Measurements from ENCODE around the gene CLEC20A. TPM values are rescaled to one million over a fixed set of nuclear protein-coding genes. Genes with fewer than 3 reads are reported as not detected.

The CLEC20A gene
- total RNA-seq: not detected
- long read RNA-seq: 0 reads

- no peak for DNase-seq (ENCODE audit: missing footprints)
- intact Hi-C loops (cut with DNase I): no loop called here
- no peak for ATAC-seq
Observed at GRCh38 chr1:178496410-178497135, at the start of gene CLEC20A. TSS of gene CLEC20A (minus strand) at chr1:178496964. CDS start at chr1:178496939, 25 bp downstream.

DNA sequence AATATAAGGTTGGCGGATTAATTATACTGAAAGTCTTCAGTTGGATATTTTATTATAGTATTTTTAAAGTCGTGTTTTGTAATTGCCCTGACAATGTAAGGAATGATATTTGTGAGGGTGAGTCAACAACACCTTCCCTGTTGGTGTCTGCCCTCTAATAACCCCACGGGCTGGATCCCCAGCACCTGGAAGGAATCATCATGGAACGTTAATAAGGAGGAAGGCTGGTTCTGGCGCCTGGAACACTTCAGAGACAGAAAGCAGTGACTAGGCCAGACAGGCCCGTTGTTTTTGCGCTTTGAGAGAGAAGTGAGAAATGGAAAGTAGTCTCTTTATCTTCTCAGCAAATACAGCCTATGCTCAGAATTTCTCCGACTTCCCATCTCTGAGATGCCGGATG, 47.8 kb upstream of the CLEC20A start:
- ATAC-seq (no peak), DNase-seq (ENCODE audit: missing footprints) (no peak)
- intact Hi-C loops (cut with DNase I): loop anchor here (10.0 kb wide), 1 partner anchor 180 kb away; the partner anchor contains the start of gene RALGPS2

GRCh38 chr1:178543290-178543607, 46.5 kb upstream of the CLEC20A start:
- DNase-seq (ENCODE audit: missing footprints) (no peak), ATAC-seq (peak; percentile 6)
- intact Hi-C loops (cut with DNase I): loop anchor here (2.0 to 10.0 kb wide), 2 partner anchors 182 to 460 kb away; partner anchors contain the start of gene RALGPS2

DNA sequence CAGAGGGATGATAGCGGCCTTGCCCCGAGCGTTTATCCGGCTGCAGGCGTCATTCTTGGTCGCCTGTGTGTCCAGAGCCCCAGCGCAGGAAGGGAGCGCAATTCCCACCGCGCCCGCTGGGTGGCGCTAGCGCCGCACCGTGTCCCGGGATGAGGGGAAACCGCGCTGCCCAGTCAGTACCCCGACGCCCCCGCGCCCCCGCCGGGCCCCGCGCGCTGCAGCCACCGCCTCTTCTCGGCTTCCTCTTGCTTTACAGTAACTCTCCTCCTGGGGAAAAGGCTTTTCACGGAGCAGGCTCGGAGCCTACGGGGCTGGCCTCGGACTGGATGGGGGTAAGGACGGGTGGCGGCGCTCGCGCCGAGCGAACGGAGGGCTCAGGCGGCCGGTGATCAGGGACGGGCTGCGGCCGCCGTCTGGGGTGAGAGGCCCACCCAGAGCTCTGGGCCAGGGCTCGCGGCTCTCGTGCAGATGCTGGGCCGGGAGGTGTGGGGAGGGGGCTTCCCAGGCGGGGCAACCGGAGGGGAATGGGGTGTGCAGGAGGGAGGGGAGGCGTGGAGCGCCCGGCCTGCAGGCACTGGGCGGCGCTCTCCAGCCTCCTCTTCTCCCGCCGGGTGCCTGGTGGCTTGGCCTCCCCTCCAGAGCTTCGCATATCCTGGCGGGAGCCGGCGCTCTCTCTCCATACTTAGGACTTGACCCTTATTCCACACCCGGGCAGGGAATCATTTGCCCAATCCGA, 46.0 kb upstream of the CLEC20A start:
- ATAC-seq (peak; percentile 92), DNase-seq (ENCODE audit: missing footprints) (peak; percentile 90)
- intact Hi-C loops (cut with DNase I): loop anchor here (1.0 to 10.0 kb wide), 3 partner anchors 182 to 460 kb away; partner anchors contain the start of gene RALGPS2

DNA sequence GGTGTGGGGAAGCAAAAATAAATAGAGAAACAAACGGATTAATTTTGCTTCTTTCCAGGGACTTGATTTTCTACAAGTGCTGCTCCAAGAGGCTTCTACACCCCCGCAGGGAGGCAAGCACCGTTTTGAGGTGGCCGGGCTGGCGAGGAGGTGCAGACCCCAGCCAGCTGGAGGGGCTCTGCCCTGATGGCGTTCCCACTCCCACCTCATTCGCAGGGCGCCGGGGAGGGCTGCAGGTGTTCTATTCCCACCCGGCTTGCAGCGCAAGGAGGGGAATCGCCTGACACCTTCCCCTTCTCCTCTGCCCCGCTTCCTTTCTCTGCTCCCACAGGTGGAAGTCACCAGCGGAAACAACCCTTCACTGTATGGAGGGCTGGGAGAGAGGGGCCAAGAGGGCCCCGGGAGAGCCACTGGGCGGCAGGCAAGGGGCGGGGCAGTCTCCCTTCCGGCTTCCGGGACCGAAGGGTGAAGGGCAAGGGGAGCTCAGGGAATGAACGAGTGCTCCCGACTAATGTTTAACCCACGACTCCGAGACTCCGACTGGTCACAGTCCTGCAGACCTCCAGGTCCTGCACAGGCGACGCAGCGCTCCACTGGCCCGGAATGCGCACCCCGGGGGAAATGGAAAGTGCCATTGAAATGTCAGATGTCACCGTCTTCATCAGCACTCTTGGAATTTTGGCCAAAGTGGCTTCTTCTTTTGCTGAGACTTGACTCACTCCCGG, 45.2 kb upstream of the CLEC20A start:
- ATAC-seq (peak; percentile 54), DNase-seq (ENCODE audit: missing footprints) (peak; percentile 78)
- intact Hi-C loops (cut with DNase I): loop anchor here (1.0 to 10.0 kb wide), 3 partner anchors 183 to 461 kb away; partner anchors contain the start of gene RALGPS2

- no peak for ATAC-seq
- DNase-seq (ENCODE audit: missing footprints): no peak
- intact Hi-C loops (cut with DNase I): loop anchor here (10.0 kb wide), 1 partner anchor 183 kb away; the partner anchor contains the start of gene RALGPS2
Observed at GRCh38 chr1:178541379-178541778, 44.6 kb upstream of the CLEC20A start.

DNA sequence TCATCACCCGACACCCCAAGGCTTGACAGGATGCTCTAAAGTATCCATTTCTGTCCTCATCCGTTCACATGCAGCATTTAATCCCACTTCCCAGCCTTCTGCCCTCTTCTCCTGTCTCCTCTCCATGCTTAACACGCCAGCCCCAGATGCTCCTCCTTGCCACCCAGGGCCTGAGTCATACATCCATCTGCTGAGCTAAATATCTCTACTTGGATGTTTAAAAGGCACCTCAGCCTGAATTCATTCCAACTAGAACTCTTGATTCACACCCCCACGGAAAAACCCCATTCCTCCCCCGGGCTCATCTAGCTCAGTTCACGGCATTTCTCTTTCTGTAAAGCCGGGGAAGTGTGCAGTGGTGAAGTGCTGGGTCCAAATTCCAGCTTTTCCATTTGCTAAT, 43.9 kb upstream of the CLEC20A start:
- ATAC-seq (no peak), DNase-seq (ENCODE audit: missing footprints) (no peak)
- intact Hi-C loops (cut with DNase I): loop anchor here (10.0 kb wide), 1 partner anchor 184 kb away; the partner anchor contains the start of gene RALGPS2

GRCh38 chr1:178540204-178540603, 43.4 kb upstream of the CLEC20A start:
- intact Hi-C loops (cut with DNase I): loop anchor here (10.0 kb wide), 1 partner anchor 185 kb away; the partner anchor contains the start of gene RALGPS2
- DNase-seq (ENCODE audit: missing footprints) (no peak), ATAC-seq (no peak)

DNA sequence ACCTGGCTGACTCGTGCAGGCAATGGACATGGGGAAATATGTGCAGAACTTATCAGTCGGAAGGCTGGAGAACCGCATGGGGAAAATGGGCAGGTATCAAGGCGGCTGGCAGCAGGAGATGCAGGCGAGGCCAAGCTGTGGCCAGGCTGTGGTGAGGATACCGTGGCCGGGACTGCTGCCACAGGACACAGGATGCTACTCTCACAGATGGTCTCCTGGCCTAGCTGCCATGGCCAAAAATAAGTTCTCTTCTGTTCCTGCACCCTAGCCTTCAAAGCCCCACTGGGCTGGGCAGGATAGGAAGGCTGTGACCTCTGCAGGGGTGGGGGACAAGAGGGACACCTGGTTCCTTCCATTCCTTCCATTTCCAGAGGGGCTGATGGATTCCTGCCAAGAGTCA, 42.5 kb upstream of the CLEC20A start:
- ATAC-seq (no peak), DNase-seq (ENCODE audit: missing footprints) (no peak)
- intact Hi-C loops (cut with DNase I): loop anchor here (10.0 kb wide), 1 partner anchor 234 kb away; no protein-coding TSS in a partner anchor

DNA sequence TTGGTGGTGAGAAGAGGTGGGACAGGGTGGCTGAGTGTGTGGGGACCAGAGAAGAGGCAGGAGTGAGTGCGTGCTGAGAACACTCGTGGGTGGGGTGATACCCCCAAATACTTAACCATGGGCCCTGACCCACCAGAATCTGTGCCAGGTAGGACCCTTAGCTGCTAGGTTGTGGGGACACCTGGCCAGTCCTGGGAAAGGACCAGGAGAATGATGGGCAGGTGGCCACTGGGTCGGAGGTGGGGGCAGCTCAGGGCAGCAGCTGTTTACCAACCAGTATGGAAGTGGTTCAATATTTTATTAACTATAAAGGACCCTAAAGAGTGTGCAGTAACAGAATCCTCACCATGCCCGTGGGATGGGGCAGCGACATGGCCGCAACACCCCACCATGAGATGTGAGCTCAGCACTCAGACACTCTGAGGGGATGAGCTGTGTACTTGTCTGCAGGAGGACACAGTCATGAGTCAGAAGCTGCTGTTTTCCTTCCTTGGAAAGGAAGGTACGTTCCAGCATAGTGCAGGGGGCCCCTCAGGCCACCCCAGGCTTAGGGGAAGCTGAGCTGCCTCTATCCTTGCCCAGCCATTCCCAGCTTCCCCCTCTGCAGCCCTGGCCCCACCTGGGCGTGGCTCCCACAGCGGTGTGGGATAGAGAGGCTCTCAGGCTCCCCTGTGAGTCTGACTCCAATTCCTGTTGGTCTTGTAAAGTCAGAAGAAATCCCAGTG, 41.6 kb upstream of the CLEC20A start:
- intact Hi-C loops (cut with DNase I): loop anchor here (10.0 kb wide), 1 partner anchor 234 kb away; no protein-coding TSS in a partner anchor
- ATAC-seq: no peak
- no peak for DNase-seq (ENCODE audit: missing footprints)

- DNase-seq (ENCODE audit: missing footprints): no peak
- ATAC-seq: peak; percentile 1
- intact Hi-C loops (cut with DNase I): loop anchor here (10.0 kb wide), 1 partner anchor 233 kb away; no protein-coding TSS in a partner anchor
Observed at GRCh38 chr1:178537382-178538090, 40.8 kb upstream of the CLEC20A start.

GRCh38 chr1:178536844-178537371, 40.1 kb upstream of the CLEC20A start:
- DNase-seq (ENCODE audit: missing footprints) (peak; percentile 82), ATAC-seq (peak; percentile 92)
- intact Hi-C loops (cut with DNase I): loop anchor here (10.0 kb wide), 1 partner anchor 232 kb away; no protein-coding TSS in a partner anchor

- intact Hi-C loops (cut with DNase I): loop anchor here (10.0 kb wide), 1 partner anchor 232 kb away; no protein-coding TSS in a partner anchor
- no peak for ATAC-seq
Observed at GRCh38 chr1:178536329-178536728, 39.6 kb upstream of the CLEC20A start.

GRCh38 chr1:178534137-178534868, 37.5 kb upstream of the CLEC20A start:
- ATAC-seq (no peak), DNase-seq (ENCODE audit: missing footprints) (no peak)
- intact Hi-C loops (cut with DNase I): loop anchor here (10.0 kb wide), 1 partner anchor 230 kb away; no protein-coding TSS in a partner anchor

More at GRCh38 chr1:178536329-178536728, 39.6 kb upstream of the CLEC20A start:
- DNase-seq (ENCODE audit: missing footprints): no peak

GRCh38 chr1:178533121-178533946, 36.6 kb upstream of the CLEC20A start:
- ATAC-seq (no peak), DNase-seq (ENCODE audit: missing footprints) (no peak)
- intact Hi-C loops (cut with DNase I): loop anchor here (2.0 to 10.0 kb wide), 2 partner anchors 229 to 469 kb away; no protein-coding TSS in a partner anchor

Measured in Right ventricle myocardium inferior (tissue), 1 donor.